K562 (cell line): ENCODE measurements around the gene ATG12. TPM values are rescaled to one million over a fixed set of nuclear protein-coding genes. Genes with fewer than 3 reads are reported as not detected.
A peak's percentile ranks its signal among the peaks of the same experiment; 100 is the strongest.

Experiments used
- BRF1 ChIP-seq: IDR thresholded peaks from 3 replicates; pipeline ENCODE4 v1.6.1; 2011; ENCODE audit warnings: borderline replicate concordance, mild to moderate bottlenecking; ENCODE audit not compliant: insufficient read length; ENCODE audit errors: extremely low read depth
- CAMTA2 ChIP-seq: fragments of 250-450 bp; sonication (Bioruptor Pico); conservative IDR thresholded peaks from 2 replicates; pipeline ENCODE4 v1.5.1; 2022
- CBFA2T2 ChIP-seq: fragments of 450-650 bp; conservative IDR thresholded peaks from 2 replicates; pipeline ENCODE4 v1.6.1; 2017; ENCODE audit warnings: mild to moderate bottlenecking
- CC2D1A ChIP-seq: fragments of 450-650 bp; IDR thresholded peaks from 2 replicates; pipeline ENCODE4 v1.6.1; 2017; ENCODE audit warnings: mild to moderate bottlenecking
- ETS2 ChIP-seq: IDR thresholded peaks from 2 replicates; pipeline ENCODE4 v1.6.1; 2016; ENCODE audit warnings: borderline replicate concordance, missing genetic modification characterization, mild to moderate bottlenecking, moderate library complexity, missing compliant biosample characterization; ENCODE audit not compliant: poor library complexity, severe bottlenecking
- MAZ ChIP-seq, 2 experiments: fragments of 450-650 bp in 1 of 2; sonication (generic) in 1 of 2; formaldehyde crosslinking; IDR thresholded peaks in 1 of 2; conservative IDR thresholded peaks in 1 of 2; 2 replicates each; pipeline versions ENCODE4 v1.4.0 to v1.5.0; 2020; ENCODE audit warnings: mild to moderate bottlenecking in 1 of 2, missing genetic modification reagents in 1 of 2
- NFIX ChIP-seq: fragments of 250-450 bp; sonication (Bioruptor Pico); IDR thresholded peaks from 2 replicates; pipeline ENCODE4 v1.4.0; 2020; ENCODE audit warnings: low read depth, mild to moderate bottlenecking, moderate library complexity
- NUFIP1 ChIP-seq: fragments of 450-650 bp; IDR thresholded peaks from 2 replicates; pipeline ENCODE4 v1.6.1; 2018; ENCODE audit not compliant: partially characterized antibody
- SIRT6 ChIP-seq: IDR thresholded peaks from one replicate; pipeline ENCODE4 v1.6.1; 2012; ENCODE audit warnings: low read depth, mild to moderate bottlenecking, control low read depth, inconsistent platforms, low read length, moderate library complexity
- SRSF1 ChIP-seq: fragments of 200-400 bp; formaldehyde crosslinking; IDR thresholded peaks from 2 replicates; pipeline ENCODE4 v1.6.1; 2017; ENCODE audit warnings: mild to moderate bottlenecking, low read depth, low read length, moderate library complexity
- TARDBP ChIP-seq: fragments of 450-650 bp; IDR thresholded peaks from 2 replicates; pipeline ENCODE4 v1.6.1; 2016
- ZBED1 ChIP-seq: IDR thresholded peaks from 2 replicates; pipeline ENCODE4 v1.6.1; 2014
- ZNF561 ChIP-seq: fragments of 450-650 bp; formaldehyde crosslinking; conservative IDR thresholded peaks from 2 replicates; pipeline ENCODE4 v1.4.0; 2020; ENCODE audit warnings: mild to moderate bottlenecking, moderate library complexity
- ZNF57 ChIP-seq: fragments of 450-650 bp; formaldehyde crosslinking; IDR thresholded peaks from 2 replicates; pipeline ENCODE4 v1.4.0; 2020; ENCODE audit warnings: mild to moderate bottlenecking, moderate library complexity
- polyA plus RNA-seq, 8 experiments: library from polyadenylated mRNA; depleted of rRNA in 4 of 8; stranded (reverse) in 5 of 8; unstranded in 3 of 8; fragments of >200 nt; fragmentation: Nextera tagmentation in 2 of 8; fragmentation: Illumina TruSeq in 1 of 8; extraction: Ambion mirVana in 2 of 8; extraction: Trizol in 1 of 8; gene quantifications; 2 replicates each; pipeline versions ENCODE4 v1.2.1 to v1.2.3, GENCODE V29; 2011 to 2014; ENCODE audit warnings: inconsistent platforms in 1 of 8, missing spikeins in 1 of 8
- total RNA-seq, 7 experiments: library from RNA; depleted of rRNA in 6 of 7; stranded (reverse); fragments of >200 nt in 6 of 7; fragmentation: Illumina TruSeq in 2 of 7; extraction: Trizol in 2 of 7; gene quantifications; 2 replicates each; pipeline versions ENCODE4 v1.2.1 to v1.2.3, GENCODE V29; 2011 to 2021; ENCODE audit warnings: low replicate concordance in 1 of 7
- TF ChIP-seq, protein P1 (sequence below): fragments of 250-450 bp; sonication (Bioruptor Pico); IDR thresholded peaks from 2 replicates; pipeline ENCODE4 v1.8.0; 2022; ENCODE audit warnings: inconsistent platforms
- TF ChIP-seq, protein P2 (sequence below): fragments of 450-650 bp; formaldehyde crosslinking; IDR thresholded peaks from 2 replicates; pipeline ENCODE4 v1.4.0; 2020; ENCODE audit warnings: mild to moderate bottlenecking
- TF ChIP-seq, protein P3 (sequence below): fragments of 450-650 bp; IDR thresholded peaks from 2 replicates; pipeline ENCODE4 v1.6.1; 2017; ENCODE audit warnings: antibody characterized with exemption
- TF ChIP-seq, protein P4 (sequence below): fragments of 250-450 bp; sonication (Bioruptor Pico); IDR thresholded peaks from 2 replicates; pipeline ENCODE4 v1.8.0; 2021; ENCODE audit warnings: moderate library complexity, mild to moderate bottlenecking, inconsistent platforms
- TF ChIP-seq, protein P5 (sequence below): fragments of 250-450 bp; sonication (Bioruptor Pico); IDR thresholded peaks from 2 replicates; pipeline ENCODE4 v1.5.0; 2021
- TF ChIP-seq, protein P6 (sequence below): sonication (generic); formaldehyde crosslinking; IDR thresholded peaks from 2 replicates; pipeline ENCODE4 v1.8.0; 2022; ENCODE audit warnings: mild to moderate bottlenecking, missing genetic modification reagents

Gene ATG12
- total and polyA plus RNA-seq, 9 of the 15 experiments (the other 6 are each of a cell fraction or from before 2014, with no cell fraction given), result 21.6 to 132 (median 61.3) TPM

DNA sequence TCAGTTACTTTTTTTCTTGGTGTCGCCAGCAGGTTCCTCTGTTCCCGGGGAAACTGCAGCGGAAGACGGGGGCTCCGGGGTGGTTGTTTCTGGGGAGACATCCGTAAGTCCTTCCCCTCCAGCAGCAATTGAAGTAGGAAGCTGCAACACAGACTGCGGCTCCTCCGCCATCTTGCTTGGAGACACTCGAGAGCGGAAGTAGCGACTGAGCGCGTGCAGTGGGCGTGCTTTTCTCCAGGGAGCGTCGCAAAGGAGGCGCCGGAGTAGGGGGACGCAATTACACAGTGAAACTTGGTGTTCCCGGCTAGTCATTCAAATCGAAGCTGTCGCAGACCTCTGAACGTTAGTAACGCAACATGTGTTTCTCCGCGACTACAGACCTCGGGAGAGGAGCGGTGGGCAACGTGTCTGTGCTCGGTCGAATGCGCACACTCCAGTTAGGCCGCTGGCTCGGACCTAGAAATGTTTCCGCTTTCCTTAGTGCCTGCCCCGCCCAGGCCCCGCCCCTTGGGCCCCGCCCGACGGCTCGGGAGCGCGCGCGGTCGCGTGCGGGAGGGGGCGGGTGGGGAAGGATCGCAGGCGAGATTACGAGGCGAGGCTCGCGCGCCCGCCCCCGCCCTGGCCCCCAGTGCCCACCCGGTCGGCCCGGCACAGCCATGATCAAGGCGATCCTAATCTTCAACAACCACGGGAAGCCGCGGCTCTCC is at the start of gene ATG12, which contains the start of gene AP3S1 (continued):
- TF ChIP-seq, protein P1, sequence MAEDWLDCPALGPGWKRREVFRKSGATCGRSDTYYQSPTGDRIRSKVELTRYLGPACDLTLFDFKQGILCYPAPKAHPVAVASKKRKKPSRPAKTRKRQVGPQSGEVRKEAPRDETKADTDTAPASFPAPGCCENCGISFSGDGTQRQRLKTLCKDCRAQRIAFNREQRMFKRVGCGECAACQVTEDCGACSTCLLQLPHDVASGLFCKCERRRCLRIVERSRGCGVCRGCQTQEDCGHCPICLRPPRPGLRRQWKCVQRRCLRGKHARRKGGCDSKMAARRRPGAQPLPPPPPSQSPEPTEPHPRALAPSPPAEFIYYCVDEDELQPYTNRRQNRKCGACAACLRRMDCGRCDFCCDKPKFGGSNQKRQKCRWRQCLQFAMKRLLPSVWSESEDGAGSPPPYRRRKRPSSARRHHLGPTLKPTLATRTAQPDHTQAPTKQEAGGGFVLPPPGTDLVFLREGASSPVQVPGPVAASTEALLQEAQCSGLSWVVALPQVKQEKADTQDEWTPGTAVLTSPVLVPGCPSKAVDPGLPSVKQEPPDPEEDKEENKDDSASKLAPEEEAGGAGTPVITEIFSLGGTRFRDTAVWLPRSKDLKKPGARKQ (CRISPR knock-in tag), result no peak
- TF ChIP-seq, protein P2, sequence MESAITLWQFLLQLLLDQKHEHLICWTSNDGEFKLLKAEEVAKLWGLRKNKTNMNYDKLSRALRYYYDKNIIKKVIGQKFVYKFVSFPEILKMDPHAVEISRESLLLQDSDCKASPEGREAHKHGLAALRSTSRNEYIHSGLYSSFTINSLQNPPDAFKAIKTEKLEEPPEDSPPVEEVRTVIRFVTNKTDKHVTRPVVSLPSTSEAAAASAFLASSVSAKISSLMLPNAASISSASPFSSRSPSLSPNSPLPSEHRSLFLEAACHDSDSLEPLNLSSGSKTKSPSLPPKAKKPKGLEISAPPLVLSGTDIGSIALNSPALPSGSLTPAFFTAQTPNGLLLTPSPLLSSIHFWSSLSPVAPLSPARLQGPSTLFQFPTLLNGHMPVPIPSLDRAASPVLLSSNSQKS (CRISPR knock-in tag), result no peak
- no peak for TF ChIP-seq SRSF1
- TF ChIP-seq SIRT6, result no peak
- TF ChIP-seq ZNF57, result no peak
- TF ChIP-seq, protein P3, sequence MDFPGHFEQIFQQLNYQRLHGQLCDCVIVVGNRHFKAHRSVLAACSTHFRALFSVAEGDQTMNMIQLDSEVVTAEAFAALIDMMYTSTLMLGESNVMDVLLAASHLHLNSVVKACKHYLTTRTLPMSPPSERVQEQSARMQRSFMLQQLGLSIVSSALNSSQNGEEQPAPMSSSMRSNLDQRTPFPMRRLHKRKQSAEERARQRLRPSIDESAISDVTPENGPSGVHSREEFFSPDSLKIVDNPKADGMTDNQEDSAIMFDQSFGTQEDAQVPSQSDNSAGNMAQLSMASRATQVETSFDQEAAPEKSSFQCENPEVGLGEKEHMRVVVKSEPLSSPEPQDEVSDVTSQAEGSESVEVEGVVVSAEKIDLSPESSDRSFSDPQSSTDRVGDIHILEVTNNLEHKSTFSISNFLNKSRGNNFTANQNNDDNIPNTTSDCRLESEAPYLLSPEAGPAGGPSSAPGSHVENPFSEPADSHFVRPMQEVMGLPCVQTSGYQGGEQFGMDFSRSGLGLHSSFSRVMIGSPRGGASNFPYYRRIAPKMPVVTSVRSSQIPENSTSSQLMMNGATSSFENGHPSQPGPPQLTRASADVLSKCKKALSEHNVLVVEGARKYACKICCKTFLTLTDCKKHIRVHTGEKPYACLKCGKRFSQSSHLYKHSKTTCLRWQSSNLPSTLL, result no peak
- peak; percentile 88 to 95 for TF ChIP-seq MAZ (CRISPR knock-in tag; conservative IDR thresholded peaks at IDR 0.05 in 1 of 2, IDR thresholded peaks at IDR 0.05 in 1 of 2)
- 0 out of 2 replicates have a peak, but pooled peaks have one; percentile 20 for TF ChIP-seq ZBED1
- TF ChIP-seq BRF1, result no peak
- TF ChIP-seq, protein P4, sequence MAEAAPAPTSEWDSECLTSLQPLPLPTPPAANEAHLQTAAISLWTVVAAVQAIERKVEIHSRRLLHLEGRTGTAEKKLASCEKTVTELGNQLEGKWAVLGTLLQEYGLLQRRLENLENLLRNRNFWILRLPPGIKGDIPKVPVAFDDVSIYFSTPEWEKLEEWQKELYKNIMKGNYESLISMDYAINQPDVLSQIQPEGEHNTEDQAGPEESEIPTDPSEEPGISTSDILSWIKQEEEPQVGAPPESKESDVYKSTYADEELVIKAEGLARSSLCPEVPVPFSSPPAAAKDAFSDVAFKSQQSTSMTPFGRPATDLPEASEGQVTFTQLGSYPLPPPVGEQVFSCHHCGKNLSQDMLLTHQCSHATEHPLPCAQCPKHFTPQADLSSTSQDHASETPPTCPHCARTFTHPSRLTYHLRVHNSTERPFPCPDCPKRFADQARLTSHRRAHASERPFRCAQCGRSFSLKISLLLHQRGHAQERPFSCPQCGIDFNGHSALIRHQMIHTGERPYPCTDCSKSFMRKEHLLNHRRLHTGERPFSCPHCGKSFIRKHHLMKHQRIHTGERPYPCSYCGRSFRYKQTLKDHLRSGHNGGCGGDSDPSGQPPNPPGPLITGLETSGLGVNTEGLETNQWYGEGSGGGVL (CRISPR knock-in tag), result no peak
- TF ChIP-seq, protein P5, sequence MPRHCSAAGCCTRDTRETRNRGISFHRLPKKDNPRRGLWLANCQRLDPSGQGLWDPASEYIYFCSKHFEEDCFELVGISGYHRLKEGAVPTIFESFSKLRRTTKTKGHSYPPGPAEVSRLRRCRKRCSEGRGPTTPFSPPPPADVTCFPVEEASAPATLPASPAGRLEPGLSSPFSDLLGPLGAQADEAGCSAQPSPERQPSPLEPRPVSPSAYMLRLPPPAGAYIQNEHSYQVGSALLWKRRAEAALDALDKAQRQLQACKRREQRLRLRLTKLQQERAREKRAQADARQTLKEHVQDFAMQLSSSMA (CRISPR knock-in tag), result no peak
- TF ChIP-seq CBFA2T2, result no peak
- TF ChIP-seq, protein P6, sequence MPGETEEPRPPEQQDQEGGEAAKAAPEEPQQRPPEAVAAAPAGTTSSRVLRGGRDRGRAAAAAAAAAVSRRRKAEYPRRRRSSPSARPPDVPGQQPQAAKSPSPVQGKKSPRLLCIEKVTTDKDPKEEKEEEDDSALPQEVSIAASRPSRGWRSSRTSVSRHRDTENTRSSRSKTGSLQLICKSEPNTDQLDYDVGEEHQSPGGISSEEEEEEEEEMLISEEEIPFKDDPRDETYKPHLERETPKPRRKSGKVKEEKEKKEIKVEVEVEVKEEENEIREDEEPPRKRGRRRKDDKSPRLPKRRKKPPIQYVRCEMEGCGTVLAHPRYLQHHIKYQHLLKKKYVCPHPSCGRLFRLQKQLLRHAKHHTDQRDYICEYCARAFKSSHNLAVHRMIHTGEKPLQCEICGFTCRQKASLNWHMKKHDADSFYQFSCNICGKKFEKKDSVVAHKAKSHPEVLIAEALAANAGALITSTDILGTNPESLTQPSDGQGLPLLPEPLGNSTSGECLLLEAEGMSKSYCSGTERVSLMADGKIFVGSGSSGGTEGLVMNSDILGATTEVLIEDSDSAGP (CRISPR knock-in tag), result no peak
- no peak for TF ChIP-seq NFIX (CRISPR knock-in tag)
- no peak for TF ChIP-seq CC2D1A
- TF ChIP-seq ZNF561 (CRISPR knock-in tag), result no peak
- TF ChIP-seq TARDBP, result no peak
- TF ChIP-seq NUFIP1, result no peak
- TF ChIP-seq CAMTA2 (CRISPR knock-in tag), result no peak
- TF ChIP-seq ETS2 (tag), result no peak
